Breast epithelium (tissue), 3 donors: ENCODE results near the gene JPH2.

ENCODE experiments used
- CTCF ChIP-seq, 3 donors: fragments of 450-650 bp; IDR thresholded peaks; one replicate each; pipeline ENCODE4 v1.5.1; 2016 to 2017; ENCODE audit warnings: antibody characterized with exemption in 3 of 3, mild to moderate bottlenecking in 3 of 3, moderate library complexity in 3 of 3
- POLR2AphosphoS5 ChIP-seq, 3 donors: sonication (generic); formaldehyde crosslinking; IDR thresholded peaks; one replicate each; pipeline ENCODE4 v1.6.1; 2017; ENCODE audit warnings: antibody characterized with exemption in 3 of 3

GRCh38 chr20:44123874-44124535 is 63.0 kb downstream of the JPH2 start:
- no peak for TF ChIP-seq CTCF (IDR thresholded peaks at IDR 0.05)
- TF ChIP-seq POLR2AphosphoS5 (IDR thresholded peaks at IDR 0.05): no peak
